SK-N-SH (cell line): Measurements from ENCODE around the gene CUBN. TPM values are rescaled to one million over a fixed set of nuclear protein-coding genes. Genes with fewer than 3 reads are reported as not detected.

Source experiments
- CTCF ChIA-PET: fragments of 300-600, 350-600 bp; formaldehyde crosslinking; extraction: SDS; loops from one replicate; lab custom pipeline; 2021; lab: Yijun Ruan, JAX
- POLR2A ChIA-PET: fragments of 350-600 bp; sonication (Branson Sonifier 250); formaldehyde crosslinking; extraction: SDS; loops from one replicate; lab custom pipeline; 2020; ENCODE audit warnings: antibody characterized with exemption, inconsistent platforms; lab: Yijun Ruan, JAX
- DNase-seq: peaks from one replicate; pipeline ENCODE4 v3.0.0; 2012
- H2AFZ ChIP-seq: fragments of 200-600 bp; sonication (generic); 2 replicates; pipeline ENCODE4 v1.8.1; 2016; ENCODE audit warnings: antibody characterized with exemption, mild to moderate bottlenecking, low read depth
- H3F3A ChIP-seq: fragments of 200-600 bp; sonication (generic); replicated peaks from 2 replicates; pipeline ENCODE3; 2016; ENCODE audit warnings: antibody characterized with exemption, mild to moderate bottlenecking; ENCODE audit not compliant: insufficient read depth
- H3K27ac ChIP-seq, 2 experiments: fragments of 200-500 bp in 1 of 2; fragments of 200-600 bp in 1 of 2; sonication (Bioruptor generic) in 1 of 2; sonication (generic), shearing (Covaris generic) in 1 of 2; 2 replicates each; pipeline versions ENCODE4 v1.5.1 to v1.6.1; 2014 to 2016; ENCODE audit warnings: low read depth in 2 of 2, inconsistent platforms in 1 of 2, low read length in 1 of 2, mild to moderate bottlenecking in 1 of 2, mixed read lengths in 1 of 2
- H3K27me3 ChIP-seq: fragments of 200-600 bp; sonication (generic), shearing (Covaris generic); 2 replicates; pipeline ENCODE4 v1.6.1; 2016; ENCODE audit warnings: mixed run types; ENCODE audit not compliant: insufficient read depth
- H3K36me3 ChIP-seq, 2 experiments: fragments of 200-500 bp in 1 of 2; fragments of 200-600 bp in 1 of 2; sonication (Bioruptor generic) in 1 of 2; sonication (generic) in 1 of 2; replicated peaks in 1 of 2; 2 replicates each; pipeline versions ENCODE3 to v1.5.1; 2014 to 2016; ENCODE audit warnings: low read length in 1 of 2, mild to moderate bottlenecking in 1 of 2; ENCODE audit not compliant: insufficient read depth in 2 of 2, control insufficient read depth in 1 of 2
- H3K4me1 ChIP-seq, 2 experiments: fragments of 200-500 bp in 1 of 2; fragments of 200-600 bp in 1 of 2; sonication (Bioruptor generic) in 1 of 2; sonication (generic), shearing (Covaris generic) in 1 of 2; 2 replicates each; pipeline versions ENCODE4 v1.5.1 to v1.6.1; 2014 to 2016; ENCODE audit warnings: low read depth in 1 of 2, low read length in 1 of 2, mixed run types in 1 of 2; ENCODE audit not compliant: insufficient read depth in 2 of 2, control insufficient read depth in 1 of 2
- H3K4me2 ChIP-seq: fragments of 200-600 bp; sonication (generic), shearing (Covaris generic); 2 replicates; pipeline ENCODE4 v1.6.1; 2017; ENCODE audit warnings: mixed run types
- H3K4me3 ChIP-seq, 2 experiments: fragments of 200-500 bp in 1 of 2; fragments of 200-600 bp in 1 of 2; sonication (Bioruptor generic) in 1 of 2; sonication (generic), shearing (Covaris generic) in 1 of 2; 2 replicates each; pipeline versions ENCODE4 v1.5.1 to v1.8.1; 2014 to 2016; ENCODE audit warnings: low read depth in 2 of 2, inconsistent platforms in 1 of 2, low read length in 1 of 2, mild to moderate bottlenecking in 1 of 2, mixed read lengths in 1 of 2, moderate library complexity in 1 of 2
- H3K79me2 ChIP-seq: fragments of 200-600 bp; sonication (generic); 2 replicates; pipeline ENCODE4 v1.8.1; 2017; ENCODE audit warnings: mild to moderate bottlenecking; ENCODE audit not compliant: insufficient read depth
- H3K9ac ChIP-seq: fragments of 200-600 bp; sonication (generic); 2 replicates; pipeline ENCODE4 v1.6.1; 2017; ENCODE audit warnings: mixed run types
- H3K9me2 ChIP-seq: fragments of 200-600 bp; sonication (generic); 2 replicates; pipeline ENCODE4 v1.6.1; 2017; ENCODE audit warnings: mixed run types
- H3K9me3 ChIP-seq: fragments of 200-600 bp; sonication (generic); 2 replicates; pipeline ENCODE4 v1.6.1; 2017; ENCODE audit warnings: mixed run types, mild to moderate bottlenecking, moderate library complexity
- H4K20me1 ChIP-seq: fragments of 200-600 bp; sonication (generic); 2 replicates; pipeline ENCODE4 v1.6.1; 2017; ENCODE audit warnings: mild to moderate bottlenecking, mixed run types; ENCODE audit not compliant: insufficient read depth
- CHD2 ChIP-seq: fragments of 150-350 bp; IDR thresholded peaks from 2 replicates; pipeline ENCODE4 v1.6.1; 2018; ENCODE audit warnings: low read length; ENCODE audit not compliant: partially characterized antibody
- CTCF ChIP-seq: fragments of 200-600 bp; sonication (generic); IDR thresholded peaks from 2 replicates; pipeline ENCODE4 v1.6.1; 2017; ENCODE audit warnings: antibody characterized with exemption, mild to moderate bottlenecking, moderate library complexity
- ELF1 ChIP-seq: IDR thresholded peaks from 2 replicates; pipeline ENCODE4 v1.4.0; 2012
- EP300 ChIP-seq, 2 experiments: IDR thresholded peaks; 2 replicates each; pipeline versions ENCODE4 v1.4.0 to v1.6.1; 2012; ENCODE audit warnings: borderline replicate concordance in 1 of 2, low read depth in 1 of 2, low read length in 1 of 2
- FOSL2 ChIP-seq: IDR thresholded peaks from 2 replicates; pipeline ENCODE4 v1.4.0; 2012; ENCODE audit warnings: low read depth, mild to moderate bottlenecking, moderate library complexity, borderline replicate concordance
- FOXJ3 ChIP-seq: sonication (generic); formaldehyde crosslinking; IDR thresholded peaks from 2 replicates; pipeline ENCODE4 v1.5.1; 2020; ENCODE audit warnings: mild to moderate bottlenecking, missing genetic modification reagents
- IRF3 ChIP-seq: fragments of 150-350 bp; IDR thresholded peaks from 2 replicates; pipeline ENCODE4 v1.6.1; 2016; ENCODE audit warnings: mild to moderate bottlenecking, low read depth, low read length
- JUND ChIP-seq: IDR thresholded peaks from 2 replicates; pipeline ENCODE4 v1.4.0; 2012
- MAX ChIP-seq: IDR thresholded peaks from 2 replicates; pipeline ENCODE4 v1.4.0; 2012; ENCODE audit warnings: low read depth
- NFIC ChIP-seq: IDR thresholded peaks from 2 replicates; pipeline ENCODE4 v1.4.0; 2012; ENCODE audit warnings: borderline replicate concordance
- NRF1 ChIP-seq: IDR thresholded peaks from 2 replicates; pipeline ENCODE4 v1.6.1; 2012; ENCODE audit warnings: low read depth, mild to moderate bottlenecking, low read length
- PBX3 ChIP-seq: IDR thresholded peaks from 2 replicates; pipeline ENCODE4; 2012
- RXRA ChIP-seq: IDR thresholded peaks from 2 replicates; pipeline ENCODE4 v1.4.0; 2012; ENCODE audit warnings: low read depth, mild to moderate bottlenecking, borderline replicate concordance
- SMC3 ChIP-seq: IDR thresholded peaks from 2 replicates; pipeline ENCODE4 v1.6.1; 2012; ENCODE audit warnings: low read depth, low read length, improper control_type of control experiment
- TCF12 ChIP-seq: IDR thresholded peaks from 2 replicates; pipeline ENCODE4 v1.4.0; 2012
- TEAD4 ChIP-seq: IDR thresholded peaks from 2 replicates; pipeline ENCODE4 v1.4.0; 2012; ENCODE audit warnings: mild to moderate bottlenecking, borderline replicate concordance; ENCODE audit not compliant: insufficient read depth
- WGBS: methylation state at CpG from one replicate; pipeline ENCODE4 v1.1.6; 2017; ENCODE audit warnings: low lambda C conversion rate; 5-methylcytosine and 5-hydroxymethylcytosine counted together
- polyA plus RNA-seq, 3 experiments: library from polyadenylated mRNA; depleted of rRNA; stranded (reverse); fragments of >200 nt; gene quantifications; 2 replicates each; pipeline ENCODE4 v1.2.3, GENCODE V29; 2012

The CUBN gene
- polyA plus RNA-seq, 1 of the 3 experiments (the other 2 are of a cell fraction): 2.4 TPM

GRCh38 chr10:17116193-17116592, 13.4 kb downstream of the CUBN start:
- Histone ChIP-seq H3K27ac (peak overlapping the region in 1 of 2 experiments; percentile 57; a peak in 2 of 4 replicates), H3K36me3 (no peaks in the 10 kb centered on the region), H3K79me2 (no peaks in the 10 kb centered on the region), H3K27me3 (no peaks in the 10 kb centered on the region), H3K4me2 (no peak overlapping the region), H3K4me3 (no peak overlapping the region), H3K9ac (no peak overlapping the region), H4K20me1 (no peaks in the 10 kb centered on the region), H3K9me3 (no peaks in the 10 kb centered on the region), H2AFZ (no peak overlapping the region), H3F3A (peaks cover 30% of the 10 kb centered on the region), H3K4me1 (peaks cover 0 to 3% of the 10 kb centered on the region in 2 experiments; a peak in 2 of 4 replicates), H3K9me2 (no peaks in the 10 kb centered on the region)
- POLR2A ChIA-PET: no interaction called here
- no peak for DNase-seq
- CTCF ChIA-PET: no interaction called here
- TF ChIP-seq NRF1 (no peak), MAX (no peak), ELF1 (no peak)
- 89% methylated on average over 5 of the region's 5 CpGs for WGBS

- no peak for DNase-seq
- Histone ChIP-seq H3K27me3 (no peaks in the 10 kb centered on the region), H3K9me2 (no peaks in the 10 kb centered on the region), H2AFZ (no peak overlapping the region), H3K9me3 (no peaks in the 10 kb centered on the region), H3K4me1 (peaks cover 0 to 3% of the 10 kb centered on the region in 2 experiments; a peak in 2 of 4 replicates), H3K4me3 (no peak overlapping the region), H4K20me1 (no peaks in the 10 kb centered on the region), H3K27ac (peak overlapping the region in 1 of 2 experiments; percentile 57; a peak in 2 of 4 replicates), H3K9ac (no peak overlapping the region), H3K4me2 (peak overlapping the region; percentile 6; the same call in 1 of the 2 replicates), H3F3A (peaks cover 30% of the 10 kb centered on the region), H3K36me3 (no peaks in the 10 kb centered on the region), H3K79me2 (no peaks in the 10 kb centered on the region)
- POLR2A ChIA-PET: no interaction called here
- WGBS: 32% methylated on average over 5 of the region's 5 CpGs
- TF ChIP-seq JUND: peak; percentile 69
- TF ChIP-seq FOSL2: peak; percentile 77; the same call in 1 of the 2 replicates
- peak; percentile 64; the same call in 1 of the 2 replicates for TF ChIP-seq TEAD4
- no peak for TF ChIP-seq CHD2
- TF ChIP-seq CTCF: peak; percentile 36
- no peak for TF ChIP-seq FOXJ3 (CRISPR knock-in tag)
- TF ChIP-seq PBX3: peak; percentile 72
- no peak for TF ChIP-seq IRF3
- TF ChIP-seq SMC3: no peak
- TF ChIP-seq RXRA: peak; percentile 79; the same call in 1 of the 2 replicates
- peak; percentile 74 for TF ChIP-seq TCF12
- peak in 1 of 2 experiments; percentile 77; a peak in 1 of 4 replicates for TF ChIP-seq EP300 (IDR thresholded peaks at IDR 0.05; ENCODE audit: borderline replicate concordance in 1 of 2, low read depth in 1 of 2, low read length in 1 of 2)
- TF ChIP-seq NFIC: peak; percentile 58; the same call in 1 of the 2 replicates
- CTCF ChIA-PET: no interaction called here
Measured at GRCh38 chr10:17115683-17116082, 13.9 kb downstream of the CUBN start.
